Measurements from ENCODE around the gene SP140L.
A peak's percentile ranks its signal among the peaks of the same experiment; 100 is the strongest.
"Not testable (repeated sequence)": the region's sequence is repeated elsewhere in the genome, so short reads cannot be mapped to it uniquely, and the experiment has no call there.

Gene SP140L

DNA sequence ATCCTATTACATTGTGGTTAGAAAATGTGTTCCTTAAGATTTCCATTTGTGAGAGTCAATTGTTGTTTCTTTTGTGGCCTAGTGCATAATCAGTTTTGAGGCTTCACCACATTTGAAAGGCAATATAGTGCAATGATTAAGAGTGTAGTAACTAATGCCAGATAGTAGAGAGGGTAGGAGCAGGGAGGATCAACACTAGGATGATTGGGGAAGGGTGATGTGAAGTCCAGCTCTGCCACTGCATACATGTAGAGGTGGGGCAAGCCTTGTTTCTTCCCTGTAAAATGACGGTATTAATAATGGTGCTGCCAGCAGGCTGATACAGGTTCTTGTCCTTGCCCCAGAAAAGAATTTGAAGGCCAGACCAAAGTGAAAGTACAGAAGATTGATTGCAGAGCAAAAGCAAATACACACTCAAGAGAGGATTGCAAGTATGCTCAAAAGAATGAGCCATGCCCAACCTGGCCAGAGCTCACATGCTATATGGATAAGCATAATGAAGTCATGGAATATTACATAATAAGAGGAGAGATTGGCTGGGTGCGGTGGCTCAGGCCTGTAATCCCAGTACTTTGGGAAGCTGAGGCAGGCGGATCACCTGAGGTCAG, 97.0 kb downstream of the SP140L start:
- no peak for DNase-seq

DNA sequence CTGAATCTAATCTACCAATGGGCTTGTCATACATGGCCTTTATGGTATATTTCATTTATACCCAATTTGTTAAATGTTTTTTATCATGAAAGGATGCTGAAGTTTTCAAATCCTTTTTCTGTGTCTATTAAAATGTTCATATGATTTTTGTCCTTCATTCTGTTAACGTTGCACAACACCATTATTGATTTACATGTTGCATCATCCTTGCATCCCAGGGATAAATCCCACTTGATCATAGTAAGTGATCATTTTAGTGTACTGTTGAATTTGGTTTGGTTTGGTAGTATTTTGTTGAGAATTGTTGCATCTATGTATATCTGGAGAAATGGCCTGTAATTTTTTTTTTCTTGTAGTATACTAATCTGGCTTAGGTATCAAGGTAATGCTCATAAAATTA, 98.4 kb downstream of the SP140L start:
- no peak for DNase-seq

DNA sequence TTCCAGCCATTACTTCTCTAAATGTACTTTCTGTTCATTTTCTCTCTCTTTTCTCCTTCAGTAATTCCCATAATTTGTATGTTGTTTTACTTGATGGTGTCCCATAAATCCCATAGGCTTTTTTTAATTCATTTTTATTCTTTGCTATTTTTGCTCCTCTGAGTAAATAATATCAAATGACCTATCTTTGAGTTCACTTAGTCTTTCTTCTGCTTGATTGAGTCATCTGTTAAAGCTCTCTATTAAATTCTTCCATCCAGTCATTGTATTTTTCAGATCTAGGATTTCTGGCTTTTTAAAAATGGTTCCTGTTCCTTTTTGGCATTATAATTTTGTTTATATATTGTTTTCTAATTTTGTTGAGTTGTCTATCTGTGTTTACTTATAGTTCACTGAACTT, 102.5 kb downstream of the SP140L start:
- no peak for DNase-seq

GRCh38 chr2:230430957-230431910, 104.2 kb downstream of the SP140L start:
- no peak for DNase-seq

DNA sequence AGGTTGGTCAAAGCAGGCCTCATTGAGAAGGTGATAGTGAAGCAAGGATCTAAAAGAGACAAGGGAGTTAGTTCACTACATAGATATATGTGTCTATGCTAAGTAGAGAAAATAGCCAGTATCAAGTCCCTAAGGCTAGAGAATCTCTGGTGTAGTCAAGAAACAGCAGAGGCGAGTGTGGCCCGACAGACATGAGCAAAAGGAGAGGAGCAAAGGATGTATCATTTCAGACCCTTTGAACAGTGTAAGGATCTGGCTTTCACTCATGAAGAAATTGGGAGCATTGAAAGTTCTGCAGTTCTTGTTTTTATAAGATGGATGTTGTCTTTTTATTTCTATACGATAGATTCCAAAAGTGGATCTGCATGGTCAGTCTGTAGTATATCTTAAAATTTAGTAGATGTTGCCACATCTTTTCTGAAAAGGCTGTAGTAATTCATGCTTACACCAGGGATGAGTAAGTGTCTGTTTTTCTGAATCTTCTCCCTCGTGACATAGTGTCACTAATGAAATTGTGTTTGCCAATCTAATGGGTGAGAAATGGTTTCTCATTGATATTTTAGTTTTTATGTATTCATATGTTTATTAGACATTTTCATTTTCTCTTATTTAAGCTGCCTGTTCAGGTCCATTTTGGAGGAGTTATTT, 107.8 kb downstream of the SP140L start:
- no peak for DNase-seq

DNA sequence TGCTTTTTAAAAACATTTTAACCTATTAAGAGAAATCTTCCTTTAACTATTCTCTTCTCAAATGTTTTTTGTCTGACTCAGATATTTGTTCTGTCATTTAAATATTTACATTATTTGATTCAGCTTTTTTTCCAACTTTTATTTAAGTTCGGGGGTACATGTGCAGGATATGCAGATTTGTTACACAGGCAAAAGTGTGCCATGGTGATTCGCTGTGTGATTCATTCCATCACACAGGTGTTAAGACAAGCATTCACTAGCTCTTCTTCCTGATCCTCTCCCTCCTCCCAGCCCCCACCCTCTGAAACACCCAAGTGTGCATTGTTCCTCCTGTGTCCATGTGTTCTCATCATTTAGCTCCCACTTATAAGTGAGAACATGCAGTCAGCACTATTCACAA, 108.4 kb downstream of the SP140L start:
- DNase-seq, result no peak

DNA sequence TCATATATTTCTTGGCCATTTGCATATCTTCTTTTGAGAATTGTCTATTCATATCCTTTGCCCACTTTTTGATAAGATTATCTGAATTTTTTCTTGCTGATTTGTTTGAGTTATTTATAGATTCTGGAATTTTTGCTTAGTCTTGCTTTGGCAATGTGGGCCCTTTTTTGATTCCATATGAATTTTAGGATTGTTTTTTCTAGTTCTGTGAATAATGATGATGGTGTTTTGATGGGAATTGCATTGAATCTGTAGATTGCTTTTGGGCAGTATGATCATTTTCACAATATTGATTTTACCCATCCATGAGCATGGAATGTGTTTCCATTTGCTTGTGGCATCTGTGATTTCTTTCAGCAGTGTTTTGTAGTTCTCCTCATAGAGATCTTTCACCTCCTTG, 112.1 kb downstream of the SP140L start:
- not testable (repeated sequence) for DNase-seq

DNA sequence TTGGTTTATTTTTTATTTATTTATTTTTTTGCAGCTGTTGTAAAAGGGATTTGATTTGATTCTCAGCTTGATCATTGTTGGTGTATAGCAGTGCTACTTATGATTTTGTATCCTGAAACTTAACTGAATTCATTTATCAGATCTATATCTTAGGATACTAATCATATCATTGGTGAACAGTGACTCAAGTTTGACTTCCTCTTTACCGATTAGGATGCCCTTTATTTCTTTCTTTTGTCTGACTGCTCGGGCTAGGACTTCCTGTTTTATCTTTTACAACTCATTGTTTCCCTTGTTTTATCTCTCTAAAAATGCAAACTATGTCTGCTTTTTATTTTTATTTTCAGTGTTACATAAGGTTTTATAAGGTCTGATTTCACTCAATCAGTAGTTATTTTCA, 112.6 kb downstream of the SP140L start:
- DNase-seq, result no peak

DNA sequence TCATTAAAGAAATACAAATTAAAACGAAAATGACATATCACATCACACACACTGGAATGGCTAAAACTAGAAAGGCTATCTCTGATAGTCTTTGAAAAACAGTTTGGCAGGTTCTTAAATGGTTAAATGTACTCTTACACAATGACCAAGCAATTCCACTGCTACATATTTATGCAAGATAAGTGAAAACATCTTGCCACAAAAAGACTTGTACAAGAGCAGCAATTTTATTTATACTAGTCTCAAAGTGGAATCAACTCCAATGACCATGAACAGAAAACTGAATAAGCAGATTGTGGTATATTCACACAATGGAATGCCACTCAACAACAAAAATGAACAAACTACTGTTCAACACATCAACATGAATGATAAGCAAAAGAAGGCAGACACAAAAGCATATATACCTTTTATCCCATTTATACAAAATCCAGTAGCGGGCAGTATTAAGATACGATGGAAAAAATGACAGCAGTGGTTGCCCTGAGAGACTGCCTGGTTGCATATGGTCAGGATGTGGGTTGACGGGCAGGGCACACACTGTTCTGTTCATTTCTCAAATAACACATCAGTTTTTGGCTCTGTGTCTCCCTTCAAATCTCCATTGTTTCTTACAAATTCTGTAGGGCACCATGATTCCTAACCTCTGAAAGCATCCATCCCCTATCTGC, 114.4 kb downstream of the SP140L start:
- DNase-seq, result peak; percentile 82

DNA sequence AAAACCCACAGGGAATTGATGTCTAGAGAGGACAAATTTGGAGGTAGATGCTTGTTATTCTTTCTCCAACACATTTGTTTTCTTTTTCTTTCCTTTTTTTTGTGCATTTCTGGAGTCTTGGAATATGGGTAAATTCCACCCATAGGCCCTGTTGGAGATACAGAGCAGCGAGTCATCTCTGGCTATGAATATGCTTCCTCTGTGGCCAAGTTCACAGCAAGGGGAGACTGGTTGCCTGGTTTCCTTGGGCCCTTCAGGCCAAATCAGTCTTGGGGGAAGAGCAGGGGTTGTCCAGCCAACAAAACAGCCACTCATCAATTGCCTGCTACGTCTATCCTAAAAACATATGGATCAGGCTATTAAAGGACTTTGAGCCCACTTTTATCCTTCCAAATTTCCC, 116.5 kb downstream of the SP140L start:
- DNase-seq, result no peak

DNA sequence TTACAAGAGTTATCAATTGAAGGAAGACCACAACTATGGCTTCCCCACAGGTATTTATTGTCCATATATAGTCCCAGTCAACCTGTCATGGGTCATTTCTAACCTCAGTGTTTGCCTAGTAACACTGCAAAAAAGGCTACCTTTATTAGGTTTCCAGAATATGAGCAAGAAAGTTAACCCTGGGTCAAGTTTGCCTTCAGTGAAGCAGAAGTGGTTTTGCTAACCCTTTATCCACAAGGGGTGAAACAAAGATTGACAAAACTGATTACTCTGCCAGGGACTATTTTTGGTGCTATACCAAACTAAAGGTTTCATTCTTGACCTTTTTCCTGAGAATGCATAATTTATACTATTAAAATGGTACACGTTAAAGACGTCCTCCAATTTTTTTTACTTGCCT, 117.8 kb downstream of the SP140L start:
- DNase-seq, result no peak

DNA sequence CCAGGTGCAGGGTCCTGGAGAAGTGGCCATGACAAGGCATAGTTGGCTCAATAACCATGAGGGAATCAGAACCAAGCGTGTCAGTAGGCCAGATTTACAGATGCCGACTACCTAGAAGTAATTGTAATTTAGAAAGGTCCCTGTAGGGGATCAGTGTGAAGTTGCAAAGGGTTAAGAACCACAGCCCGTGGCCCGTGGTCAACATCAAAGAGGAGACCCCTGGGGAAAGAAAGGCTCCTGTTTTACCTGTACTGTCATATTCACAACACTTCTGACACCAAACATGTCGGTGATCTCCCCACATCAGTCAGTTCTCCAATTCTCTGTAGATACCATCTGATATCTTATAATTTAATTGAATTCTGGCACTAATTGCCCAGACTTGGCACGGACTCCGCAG, 120.0 kb downstream of the SP140L start:
- DNase-seq, result no peak

DNA sequence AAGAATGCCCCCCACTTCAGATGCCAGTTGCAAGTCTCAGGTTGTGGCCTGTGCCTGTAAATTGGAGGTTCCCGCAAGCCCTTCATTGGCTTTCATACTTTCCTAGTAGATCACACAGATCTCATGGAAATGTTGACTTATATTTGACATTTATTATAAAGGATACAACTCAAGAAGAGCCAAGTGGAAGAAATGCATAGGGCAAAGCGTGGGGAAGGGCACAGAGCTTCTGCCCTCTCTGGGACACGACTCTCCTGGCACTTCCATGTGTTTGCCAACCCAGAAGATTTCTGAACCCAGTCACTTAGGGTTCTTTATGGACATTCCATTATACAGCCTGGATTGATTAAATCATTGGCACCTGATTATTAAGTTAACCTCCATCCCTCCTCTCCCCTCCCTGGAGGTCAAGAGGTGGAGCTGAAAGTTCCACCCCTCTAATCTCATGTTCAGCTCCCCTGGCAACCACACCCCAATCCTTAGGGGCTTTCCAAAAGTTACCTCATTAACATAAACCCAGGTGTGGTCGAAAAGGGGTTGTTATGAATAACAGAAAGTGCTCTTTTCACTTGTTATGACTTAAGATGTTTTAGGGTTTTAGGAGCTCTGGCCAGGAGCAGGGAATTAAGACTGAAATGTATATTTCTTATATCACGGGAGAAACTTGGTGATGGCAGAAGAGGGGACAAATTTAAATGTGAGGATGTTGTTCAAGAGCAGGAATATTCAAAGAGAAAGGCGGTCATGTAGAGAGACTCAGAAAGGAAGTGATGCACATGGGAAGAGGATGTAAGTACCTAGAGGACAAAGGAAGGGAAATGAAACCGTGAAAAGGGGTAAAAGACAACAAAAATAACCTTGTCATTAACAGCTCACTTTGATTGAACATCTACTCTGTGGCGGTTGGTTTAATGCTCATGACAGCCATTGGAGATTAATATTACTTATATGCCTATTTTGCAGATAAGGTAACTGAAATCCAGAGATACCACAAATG, 120.8 kb downstream of the SP140L start:
- DNase-seq, result no peak

DNA sequence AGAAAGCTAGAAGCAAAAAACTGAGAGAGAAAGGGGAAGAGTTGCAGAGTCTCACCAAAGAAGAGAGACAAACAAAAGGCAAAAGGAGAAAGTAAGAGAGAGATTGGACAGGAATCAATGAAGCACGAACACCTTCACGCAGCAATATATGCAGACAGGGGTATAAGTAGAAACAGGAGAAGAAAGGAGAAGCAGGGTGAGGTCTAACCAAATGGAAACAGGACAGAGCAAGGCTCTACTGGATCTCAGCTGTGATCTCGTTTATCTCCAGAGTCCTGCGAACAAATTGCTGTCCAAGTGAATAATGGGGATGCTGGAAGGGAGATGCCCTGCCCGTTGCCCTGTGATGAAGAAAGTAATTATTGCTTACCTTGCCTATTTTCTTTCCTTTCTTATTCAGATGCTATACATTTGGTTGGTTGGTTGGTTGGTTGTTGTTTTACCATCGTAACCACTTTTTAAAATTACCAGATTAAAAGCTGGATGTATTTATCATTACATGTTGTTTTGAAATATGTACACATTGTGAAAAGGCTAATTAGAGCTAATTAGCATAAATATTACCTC, 123.0 kb downstream of the SP140L start:
- DNase-seq, result no peak

DNA sequence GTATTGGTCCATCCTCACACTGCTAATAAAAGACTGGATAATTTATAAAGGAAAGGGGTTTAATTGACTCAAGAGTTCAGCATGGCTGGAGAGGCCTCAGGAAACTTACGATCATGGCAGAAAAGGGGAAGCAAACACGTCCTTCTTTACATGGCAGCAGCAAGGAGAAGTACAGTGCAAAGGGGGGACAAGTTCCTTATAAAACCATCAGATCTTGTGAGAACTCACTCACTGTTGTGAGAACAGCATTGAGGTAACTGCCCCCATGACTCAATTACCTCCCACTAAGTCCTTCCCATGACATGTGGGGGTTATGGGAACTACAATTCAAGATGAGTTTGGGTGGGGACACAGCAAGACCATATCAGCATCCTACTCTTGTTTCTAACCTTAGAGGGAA, 126.0 kb downstream of the SP140L start:
- no peak for DNase-seq

Measured in activated effector memory CD4-positive, alpha-beta T cell treated with anti-CD3 and anti-CD28 coated beads, Interleukin-2, amount 50 U/mL, for 16 hours (primary cell).